Thymus (tissue), 11 donors: ENCODE measurements around the gene DDR1. TPM values are rescaled to one million over a fixed set of nuclear protein-coding genes. Genes with fewer than 3 reads are reported as not detected.

Experiments
- DNase-seq, 9 donors: peaks; one replicate each; pipeline ENCODE4 v3.0.0-alpha.2; 2013; ENCODE audit warnings: low spot score in 9 of 9, low read depth in 6 of 9, missing footprints in 1 of 9
- H3K27ac ChIP-seq, 2 donors: one replicate each; pipeline ENCODE4 v1.5.1; 2013; ENCODE audit warnings: control low read depth in 1 of 2, low read depth in 1 of 2, low read length in 1 of 2, mild to moderate bottlenecking in 1 of 2, moderate library complexity in 1 of 2
- H3K27me3 ChIP-seq, 2 donors: one replicate each; pipeline ENCODE4 v1.5.1; 2013; ENCODE audit warnings: low read length in 1 of 2; ENCODE audit not compliant: control insufficient read depth in 2 of 2, insufficient read depth in 1 of 2
- H3K36me3 ChIP-seq, 2 donors: one replicate each; pipeline ENCODE4 v1.5.1; 2013; ENCODE audit warnings: low read length in 1 of 2, mild to moderate bottlenecking in 1 of 2, moderate library complexity in 1 of 2; ENCODE audit not compliant: control insufficient read depth in 2 of 2, insufficient read depth in 2 of 2
- H3K4me1 ChIP-seq, 2 donors: one replicate each; pipeline ENCODE4 v1.5.1; 2013; ENCODE audit warnings: low read length in 2 of 2; ENCODE audit not compliant: control insufficient read depth in 2 of 2, insufficient read depth in 2 of 2
- H3K4me3 ChIP-seq, 2 donors: one replicate each; pipeline ENCODE4 v1.5.1; 2013; ENCODE audit warnings: low read length in 2 of 2, control low read depth in 1 of 2, mild to moderate bottlenecking in 1 of 2
- H3K9me3 ChIP-seq, 2 donors: one replicate each; pipeline ENCODE4 v1.5.1; 2013; ENCODE audit warnings: low read length in 1 of 2, mild to moderate bottlenecking in 1 of 2; ENCODE audit not compliant: control insufficient read depth in 2 of 2, insufficient read depth in 1 of 2
- WGBS: extraction: QIAGEN DNeasy Blood & Tissue Kit; methylation state at CpG from one replicate; pipeline ENCODE4 v1.1.7; 2013; 5-methylcytosine and 5-hydroxymethylcytosine counted together
- polyA plus RNA-seq: library from polyadenylated mRNA; stranded (reverse); fragments of 200-250 nt; gene quantifications from one replicate; pipeline ENCODE4 v1.2.3, GENCODE V29; 2013
- total RNA-seq: library from RNA; stranded (reverse); fragments of 120-200 nt; gene quantifications from one replicate; pipeline ENCODE4 v1.2.4, GENCODE V29; 2013
- donor health status: healthy.

The DDR1 gene
- total and polyA plus RNA-seq, 2 donors: 39.6 to 65.9 TPM

GRCh38 chr6:30840084-30840934 lies 44.0 kb upstream of the DDR1 start:
- WGBS: 66% methylated on average over 9 of the region's 9 CpGs
- Histone ChIP-seq H3K9me3 (no peaks in the 10 kb centered on the region), H3K27ac (peak overlapping the region; percentile 68 to 91), H3K4me1 (peaks cover 63 to 90% of the 10 kb centered on the region in 2 donors), H3K27me3 (no peaks in the 10 kb centered on the region), H3K36me3 (no peaks in the 10 kb centered on the region), H3K4me3 (no peak overlapping the region)
- no peak for DNase-seq

GRCh38 chr6:30840935-30841643 lies 43.2 kb upstream of the DDR1 start:
- Histone ChIP-seq H3K4me1 (peaks cover 62 to 90% of the 10 kb centered on the region in 2 donors), H3K36me3 (no peaks in the 10 kb centered on the region), H3K4me3 (no peak overlapping the region), H3K27me3 (no peaks in the 10 kb centered on the region), H3K27ac (peak overlapping the region; percentile 54 to 91), H3K9me3 (no peaks in the 10 kb centered on the region)
- DNase-seq: peak in 1 of 9 donors; percentile 69
- WGBS: 57% methylated on average over 4 of the region's 4 CpGs

GRCh38 chr6:30841644-30842504 lies 42.4 kb upstream of the DDR1 start:
- Histone ChIP-seq H3K27ac (peak overlapping the region; percentile 38 to 91), H3K4me1 (peaks cover 54 to 90% of the 10 kb centered on the region in 2 donors), H3K9me3 (no peaks in the 10 kb centered on the region), H3K27me3 (no peaks in the 10 kb centered on the region), H3K4me3 (no peak overlapping the region), H3K36me3 (no peaks in the 10 kb centered on the region)
- 86% methylated on average over 6 of the region's 6 CpGs for WGBS
- no peak for DNase-seq

GRCh38 chr6:30842754-30843610 lies 41.3 kb upstream of the DDR1 start:
- H3K4me3 ChIP-seq: no peak overlapping the region
- H3K9me3 ChIP-seq: no peaks in the 10 kb centered on the region
- no peaks in the 10 kb centered on the region for H3K36me3 ChIP-seq
- DNase-seq: peak in 1 of 9 donors; percentile 60
- H3K27me3 ChIP-seq: no peaks in the 10 kb centered on the region
- WGBS: 68% methylated on average over 12 of the region's 12 CpGs
- H3K4me1 ChIP-seq: peaks cover 55 to 92% of the 10 kb centered on the region in 2 donors
- peak overlapping the region in 1 of 2 donors; percentile 72 for H3K27ac ChIP-seq

- Histone ChIP-seq H3K27ac (peak overlapping the region; percentile 72), H3K4me1 (peaks cover 55 to 90% of the 10 kb centered on the region in 2 donors), H3K9me3 (no peaks in the 10 kb centered on the region), H3K4me3 (peak overlapping the region in 1 of 2 donors; percentile 3), H3K27me3 (no peaks in the 10 kb centered on the region), H3K36me3 (no peaks in the 10 kb centered on the region)
- under 1% methylated on average over 3 of the region's 3 CpGs for WGBS
- peak in 1 of 9 donors; percentile 49 for DNase-seq
Observed at GRCh38 chr6:30843611-30843998, 40.7 kb upstream of the DDR1 start.

- Histone ChIP-seq H3K9me3 (no peaks in the 10 kb centered on the region), H3K4me3 (peak overlapping the region in 1 of 2 donors; percentile 3), H3K27me3 (no peaks in the 10 kb centered on the region), H3K4me1 (peaks cover 50 to 85% of the 10 kb centered on the region in 2 donors), H3K36me3 (no peaks in the 10 kb centered on the region), H3K27ac (peak overlapping the region; percentile 60 to 72)
- no peak for DNase-seq
- WGBS: 97% methylated on average over 3 of the region's 3 CpGs
Observed at GRCh38 chr6:30844118-30844535, 40.2 kb upstream of the DDR1 start.

- 85% methylated on average over 8 of the region's 8 CpGs for WGBS
Observed at GRCh38 chr6:30845183-30845582, 39.1 kb upstream of the DDR1 start.

GRCh38 chr6:30847421-30847970 lies 36.8 kb upstream of the DDR1 start:
- Histone ChIP-seq H3K9me3 (peaks cover 2 to 18% of the 10 kb centered on the region in 2 donors), H3K36me3 (no peaks in the 10 kb centered on the region), H3K27ac (peak overlapping the region; percentile 71 to 76), H3K4me1 (peaks cover 31 to 55% of the 10 kb centered on the region in 2 donors), H3K27me3 (no peaks in the 10 kb centered on the region), H3K4me3 (no peak overlapping the region)
- DNase-seq: no peak
- WGBS: 91% methylated on average over 11 of the region's 11 CpGs

More at GRCh38 chr6:30845183-30845582, 39.1 kb upstream of the DDR1 start:
- no peak for DNase-seq
- Histone ChIP-seq H3K36me3 (no peaks in the 10 kb centered on the region), H3K27me3 (no peaks in the 10 kb centered on the region), H3K4me1 (peaks cover 50 to 76% of the 10 kb centered on the region in 2 donors), H3K9me3 (peaks cover 0 to 2% of the 10 kb centered on the region in 2 donors), H3K4me3 (no peak overlapping the region), H3K27ac (no peak overlapping the region)
